Measurements from ENCODE around the gene B3GNT7. TPM values are rescaled to one million over a fixed set of nuclear protein-coding genes. Genes with fewer than 3 reads are reported as not detected.
A peak's percentile ranks its signal among the peaks of the same experiment; 100 is the strongest.
"Not testable (repeated sequence)": the region's sequence is repeated elsewhere in the genome, so short reads cannot be mapped to it uniquely, and the experiment has no call there.

Gene B3GNT7
- total RNA-seq, 2 experiments from 2014 or later = 0.38 to 0.89 TPM

DNA sequence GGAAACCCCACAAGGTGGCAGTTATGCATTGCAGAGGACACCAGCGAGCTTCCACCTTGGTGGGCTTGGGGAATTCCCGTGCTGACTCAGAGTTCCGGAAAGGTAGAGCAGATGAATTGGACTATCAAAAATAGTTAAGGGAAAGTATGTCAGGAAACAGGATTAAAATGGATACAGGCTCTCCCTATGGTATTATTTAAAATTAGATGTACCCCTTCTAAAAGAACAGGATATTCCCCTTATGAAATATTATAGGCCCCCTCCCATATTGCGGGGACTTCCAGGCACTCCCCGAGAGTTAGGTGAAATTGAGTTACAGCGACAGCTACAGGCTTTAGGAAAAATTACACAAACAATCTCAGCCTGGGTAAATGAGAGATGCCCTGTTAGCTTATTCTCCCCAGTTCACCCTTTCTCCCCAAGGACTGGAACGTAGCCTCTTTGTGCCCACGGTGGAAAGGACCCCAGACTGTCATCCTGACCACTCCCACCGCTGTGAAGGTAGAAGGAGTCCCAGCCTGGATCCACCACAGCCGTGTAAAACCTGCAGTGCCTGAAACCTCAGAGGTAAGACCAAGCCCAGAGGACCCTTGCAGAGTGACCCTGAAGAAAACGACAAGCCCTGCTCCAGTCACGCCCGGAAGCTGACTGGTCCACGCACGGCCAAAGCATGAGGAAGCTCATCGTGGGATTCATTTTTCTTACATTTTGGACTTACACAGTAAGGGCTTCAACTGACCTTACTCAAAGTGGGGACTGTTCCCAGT is 10.3 kb downstream of the B3GNT7 start:
- H3K36me3 ChIP-seq (ENCODE audit: insufficient read depth, low read length); H3K4me3 Mint-ChIP-seq; H3K4me1 ChIP-seq (ENCODE audit: insufficient read depth, low read length); H3K27me3 Mint-ChIP-seq; H3K27me3 ChIP-seq (ENCODE audit: control insufficient read depth in 1 of 2, insufficient read depth in 2 of 2, low read length in 2 of 2); H3K9me3 Mint-ChIP-seq; POLR2A ChIA-PET; H3K27ac Mint-ChIP-seq; H3K4me3 ChIP-seq (ENCODE audit: low read length); ATAC-seq (ENCODE audit: poor library complexity); H3K27ac ChIP-seq (ENCODE audit: low read depth in 1 of 2, low read length in 2 of 2); H3K36me3 Mint-ChIP-seq (ENCODE audit: low read depth): not testable (repeated sequence)
- CTCF ChIA-PET = interaction anchor here (1.2 to 1.3 kb wide), 3 partner anchors 20 to 301 kb away, joined by 4 to 5 read pairs (median 4); no protein-coding TSS in a partner anchor
- TF ChIP-seq CTCF (IDR thresholded peaks at IDR 0.05) = peak; percentile 57
- peak in 3 of 14 experiments; percentile 22 to 58 (median 48) for DNase-seq
- intact Hi-C loops (cut with DNase I, micrococcal nuclease) = loop anchor here in 1 of 2 experiments (2.0 kb wide), 1 partner anchor 301 kb away; no protein-coding TSS in a partner anchor
- peaks cover 10 to 13% of the 10 kb centered on the region in 2 experiments for H3K9me3 ChIP-seq (ENCODE audit: control insufficient read depth in 1 of 2, insufficient read depth in 1 of 2, low read length in 2 of 2)
- peaks cover 21% of the 10 kb centered on the region for H3K4me1 Mint-ChIP-seq (ENCODE audit: low read depth)

DNA sequence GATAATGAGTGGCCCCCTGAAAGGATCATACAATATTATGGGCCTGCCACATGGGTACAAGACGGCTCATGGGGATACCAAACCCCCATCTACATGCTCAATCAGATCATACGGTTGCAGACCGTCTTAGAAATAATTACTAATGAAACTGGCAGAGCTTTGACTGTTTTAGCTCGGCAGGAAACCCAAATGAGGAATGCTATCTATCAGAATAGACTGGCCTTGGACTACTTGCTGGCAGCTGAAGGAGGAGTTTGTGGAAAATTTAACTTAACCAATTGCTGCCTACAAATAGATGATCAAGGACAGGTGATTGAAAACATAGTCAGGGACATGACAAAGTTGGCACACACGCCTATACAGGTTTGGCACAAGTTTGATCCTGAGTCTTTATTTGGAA is 12.2 kb downstream of the B3GNT7 start:
- H3K36me3 Mint-ChIP-seq (ENCODE audit: low read depth) = not testable (repeated sequence)

GRCh38 chr2:231408304-231408703 is 12.8 kb downstream of the B3GNT7 start:
- CTCF ChIA-PET; H3K9me3 Mint-ChIP-seq; H3K4me3 Mint-ChIP-seq; H3K36me3 ChIP-seq (ENCODE audit: insufficient read depth, low read length); H3K27ac Mint-ChIP-seq; H3K36me3 Mint-ChIP-seq (ENCODE audit: low read depth); intact Hi-C loops (cut with DNase I, micrococcal nuclease); POLR2A ChIA-PET; H3K4me3 ChIP-seq (ENCODE audit: low read length); DNase-seq; ATAC-seq (ENCODE audit: poor library complexity); H3K27ac ChIP-seq (ENCODE audit: low read depth in 1 of 2, low read length in 2 of 2): not testable (repeated sequence)
- peaks cover 21% of the 10 kb centered on the region for H3K4me1 Mint-ChIP-seq (ENCODE audit: low read depth)
- H3K27me3 Mint-ChIP-seq = peaks cover 20% of the 10 kb centered on the region
- Histone ChIP-seq H3K4me1 (ENCODE audit: insufficient read depth, low read length) (peaks cover 13% of the 10 kb centered on the region), H3K9me3 (ENCODE audit: control insufficient read depth in 1 of 2, insufficient read depth in 1 of 2, low read length in 2 of 2) (peaks cover 10 to 13% of the 10 kb centered on the region in 2 experiments), H3K27me3 (ENCODE audit: control insufficient read depth in 1 of 2, insufficient read depth in 2 of 2, low read length in 2 of 2) (peaks cover 22 to 23% of the 10 kb centered on the region in 2 experiments)

More for the DNA sequence above, 12.2 kb downstream of the B3GNT7 start:
- H3K4me3 ChIP-seq (ENCODE audit: low read length); H3K36me3 ChIP-seq (ENCODE audit: insufficient read depth, low read length); DNase-seq; CTCF ChIA-PET; H3K27ac Mint-ChIP-seq; ATAC-seq (ENCODE audit: poor library complexity); H3K9me3 Mint-ChIP-seq; H3K4me3 Mint-ChIP-seq; H3K27ac ChIP-seq (ENCODE audit: low read depth in 1 of 2, low read length in 2 of 2); intact Hi-C loops (cut with DNase I, micrococcal nuclease): not testable (repeated sequence)
- H3K27me3 Mint-ChIP-seq = peaks cover 14% of the 10 kb centered on the region
- POLR2A ChIA-PET = interaction anchor here (1.5 kb wide), 1 partner anchor 303 kb away, joined by 3 read pairs; no protein-coding TSS in a partner anchor
- Histone ChIP-seq H3K4me1 (ENCODE audit: insufficient read depth, low read length) (peaks cover 11% of the 10 kb centered on the region), H3K9me3 (ENCODE audit: control insufficient read depth in 1 of 2, insufficient read depth in 1 of 2, low read length in 2 of 2) (peaks cover 10 to 13% of the 10 kb centered on the region in 2 experiments), H3K27me3 (ENCODE audit: control insufficient read depth in 1 of 2, insufficient read depth in 2 of 2, low read length in 2 of 2) (peaks cover 16 to 22% of the 10 kb centered on the region in 2 experiments)
- H3K4me1 Mint-ChIP-seq (ENCODE audit: low read depth) = peaks cover 21% of the 10 kb centered on the region

DNA sequence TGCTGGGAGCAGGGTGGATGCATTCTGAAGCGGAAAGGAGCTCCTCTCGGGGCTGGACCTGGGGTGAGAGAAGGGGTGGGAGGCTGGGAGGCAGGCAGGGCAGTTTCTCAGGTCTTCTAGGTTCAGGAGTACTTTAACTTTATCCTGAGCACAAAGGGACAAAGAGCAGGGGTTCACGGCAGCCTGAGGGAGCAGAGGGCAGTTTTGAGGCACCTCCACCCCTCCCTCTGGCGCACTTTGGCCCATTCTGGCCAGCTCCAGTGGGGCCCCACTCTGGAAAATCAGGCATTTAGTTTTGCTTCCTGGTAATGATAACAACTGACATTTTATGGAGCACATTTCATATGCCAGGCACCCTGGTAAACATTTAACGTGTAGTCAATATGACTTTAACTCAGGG is 14.3 kb downstream of the B3GNT7 start:
- TF ChIP-seq CTCF (IDR thresholded peaks at IDR 0.05) = no peak
- intact Hi-C loops (cut with DNase I, micrococcal nuclease) = loop anchor here (5.0 to 10.0 kb wide), 2 partner anchors 307 to 1065 kb away; no protein-coding TSS in a partner anchor
- DNase-seq (no peak), ATAC-seq (ENCODE audit: poor library complexity) (no peak)
- Histone ChIP-seq H3K27ac (ENCODE audit: low read depth in 1 of 2, low read length in 2 of 2) (no peak overlapping the region), H3K27me3 (ENCODE audit: control insufficient read depth in 1 of 2, insufficient read depth in 2 of 2, low read length in 2 of 2) (peaks cover 33 to 36% of the 10 kb centered on the region in 2 experiments), H3K4me3 (ENCODE audit: low read length) (no peak overlapping the region), H3K36me3 (ENCODE audit: insufficient read depth, low read length) (no peaks in the 10 kb centered on the region), H3K9me3 (ENCODE audit: control insufficient read depth in 1 of 2, insufficient read depth in 1 of 2, low read length in 2 of 2) (peaks cover 10 to 13% of the 10 kb centered on the region in 2 experiments), H3K4me1 (ENCODE audit: insufficient read depth, low read length) (peaks cover 13% of the 10 kb centered on the region)
- peaks cover 27% of the 10 kb centered on the region for H3K27me3 Mint-ChIP-seq
- no peaks in the 10 kb centered on the region for H3K9me3 Mint-ChIP-seq
- ChIA-PET POLR2A (no interaction called here), CTCF (no interaction called here)
- peaks cover 21% of the 10 kb centered on the region for H3K4me1 Mint-ChIP-seq (ENCODE audit: low read depth)
- no peak overlapping the region for H3K4me3 Mint-ChIP-seq
- no peaks in the 10 kb centered on the region for H3K36me3 Mint-ChIP-seq (ENCODE audit: low read depth)
- H3K27ac Mint-ChIP-seq = no peak overlapping the region

Data from CD4-positive, alpha-beta T cell (primary cell).